Measurements from ENCODE around the gene BICRA. TPM values are rescaled to one million over a fixed set of nuclear protein-coding genes. Genes with fewer than 3 reads are reported as not detected.

BICRA gene
- polyA plus RNA-seq, 1 donor (not counting 4 experiments of a cell fraction or from before 2014, with no cell fraction given) = 0.42 TPM

GRCh38 chr19:47618771-47619170 is 9.8 kb downstream of the BICRA start:
- H3K27ac ChIP-seq (ENCODE audit: control insufficient read depth, insufficient read depth, low read length) = no peak overlapping the region

GRCh38 chr19:47619763-47620162 is 10.8 kb downstream of the BICRA start:
- TF ChIP-seq CTCF (optimal IDR thresholded peaks at IDR 0.05 in 1 of 3, IDR thresholded peaks at IDR 0.05 in 1 of 3, conservative IDR thresholded peaks at IDR 0.05 in 1 of 3; ENCODE audit: extremely low read depth in 1 of 3, insufficient read depth in 2 of 3, low read length in 3 of 3) (no peak), EZH2 (IDR thresholded peaks at IDR 0.05; ENCODE audit: low read length) (no peak)
- H3K79me2 ChIP-seq (ENCODE audit: control insufficient read depth, insufficient read depth, low read length) = peaks cover 64% of the 10 kb centered on the region
- H3K27me3 ChIP-seq (ENCODE audit: control insufficient read depth, extremely low read depth, insufficient read depth, low read length) = no peaks in the 10 kb centered on the region
- no peak overlapping the region for H3K4me2 ChIP-seq (ENCODE audit: control insufficient read depth, extremely low read depth, insufficient read depth, low read depth, low read length)
- H3K9ac ChIP-seq (ENCODE audit: control insufficient read depth, extremely low read depth, insufficient read depth, low read length) = no peak overlapping the region
- FAIRE-seq (no peak), DNase-seq (ENCODE audit: low read depth, low spot score) (no peak)
- no peaks in the 10 kb centered on the region for H3K9me3 ChIP-seq (ENCODE audit: control insufficient read depth, low read depth, low read length)
- H2AFZ ChIP-seq (ENCODE audit: control insufficient read depth, low read length) = no peak overlapping the region
- dilution Hi-C loops (cut with MboI; ENCODE audit: extremely low pct_ligation_motif_present, low sequenced_read_pairs) = no loop called here
- peaks cover 3% of the 10 kb centered on the region in 2 experiments for H3K36me3 ChIP-seq (ENCODE audit: control insufficient read depth in 2 of 2, extremely low read depth in 1 of 2, insufficient read depth in 2 of 2, low read length in 2 of 2)
- H3K4me1 ChIP-seq (ENCODE audit: control insufficient read depth, extremely low read depth, insufficient read depth, low read length) = peaks cover 15% of the 10 kb centered on the region
- H4K20me1 ChIP-seq (ENCODE audit: control insufficient read depth, extremely low read depth, insufficient read depth, low read length) = peaks cover 16% of the 10 kb centered on the region
- H3K4me3 ChIP-seq (ENCODE audit: control insufficient read depth in 2 of 3, extremely low read depth in 1 of 3, insufficient read depth in 2 of 3, low read depth in 1 of 3, low read length in 3 of 3) = no peak overlapping the region
- peaks cover 5% of the 10 kb centered on the region for H3K9me1 ChIP-seq (ENCODE audit: control insufficient read depth, extremely low read depth, insufficient read depth, low read length)
- H3K27ac ChIP-seq (ENCODE audit: control insufficient read depth, insufficient read depth, low read length) = no peak overlapping the region

More at GRCh38 chr19:47618771-47619170, 9.8 kb downstream of the BICRA start:
- no peak overlapping the region for H3K9ac ChIP-seq (ENCODE audit: control insufficient read depth, extremely low read depth, insufficient read depth, low read length)
- H3K79me2 ChIP-seq (ENCODE audit: control insufficient read depth, insufficient read depth, low read length) = peaks cover 70% of the 10 kb centered on the region
- H4K20me1 ChIP-seq (ENCODE audit: control insufficient read depth, extremely low read depth, insufficient read depth, low read length) = peaks cover 12% of the 10 kb centered on the region
- no peak for FAIRE-seq
- dilution Hi-C loops (cut with MboI; ENCODE audit: extremely low pct_ligation_motif_present, low sequenced_read_pairs) = no loop called here
- no peak for DNase-seq (ENCODE audit: low read depth, low spot score)
- no peak overlapping the region for H2AFZ ChIP-seq (ENCODE audit: control insufficient read depth, low read length)
- no peaks in the 10 kb centered on the region for H3K9me3 ChIP-seq (ENCODE audit: control insufficient read depth, low read depth, low read length)
- H3K36me3 ChIP-seq (ENCODE audit: control insufficient read depth in 2 of 2, extremely low read depth in 1 of 2, insufficient read depth in 2 of 2, low read length in 2 of 2) = peaks cover 3% of the 10 kb centered on the region in 2 experiments
- no peak overlapping the region for H3K4me2 ChIP-seq (ENCODE audit: control insufficient read depth, extremely low read depth, insufficient read depth, low read depth, low read length)
- TF ChIP-seq CTCF (optimal IDR thresholded peaks at IDR 0.05 in 1 of 3, IDR thresholded peaks at IDR 0.05 in 1 of 3, conservative IDR thresholded peaks at IDR 0.05 in 1 of 3; ENCODE audit: extremely low read depth in 1 of 3, insufficient read depth in 2 of 3, low read length in 3 of 3) = no peak
- no peak for TF ChIP-seq EZH2 (IDR thresholded peaks at IDR 0.05; ENCODE audit: low read length)
- peaks cover 6% of the 10 kb centered on the region for H3K4me1 ChIP-seq (ENCODE audit: control insufficient read depth, extremely low read depth, insufficient read depth, low read length)
- H3K4me3 ChIP-seq (ENCODE audit: control insufficient read depth in 2 of 3, extremely low read depth in 1 of 3, insufficient read depth in 2 of 3, low read depth in 1 of 3, low read length in 3 of 3) = no peak overlapping the region
- H3K9me1 ChIP-seq (ENCODE audit: control insufficient read depth, extremely low read depth, insufficient read depth, low read length) = peaks cover 5% of the 10 kb centered on the region
- no peaks in the 10 kb centered on the region for H3K27me3 ChIP-seq (ENCODE audit: control insufficient read depth, extremely low read depth, insufficient read depth, low read length)

Measured in keratinocyte (primary cell).